GM18909 (cell line): ENCODE data around the gene CEMIP2.

Source experiments
- ATAC-seq: cut with Tn5 transposase; IDR thresholded peaks from one replicate; pipeline ENCODE4 v1.9.1; 2021; ENCODE audit warnings: mild to moderate bottlenecking; ENCODE audit not compliant: unreplicated experiment, poor library complexity

The CEMIP2 gene

DNA sequence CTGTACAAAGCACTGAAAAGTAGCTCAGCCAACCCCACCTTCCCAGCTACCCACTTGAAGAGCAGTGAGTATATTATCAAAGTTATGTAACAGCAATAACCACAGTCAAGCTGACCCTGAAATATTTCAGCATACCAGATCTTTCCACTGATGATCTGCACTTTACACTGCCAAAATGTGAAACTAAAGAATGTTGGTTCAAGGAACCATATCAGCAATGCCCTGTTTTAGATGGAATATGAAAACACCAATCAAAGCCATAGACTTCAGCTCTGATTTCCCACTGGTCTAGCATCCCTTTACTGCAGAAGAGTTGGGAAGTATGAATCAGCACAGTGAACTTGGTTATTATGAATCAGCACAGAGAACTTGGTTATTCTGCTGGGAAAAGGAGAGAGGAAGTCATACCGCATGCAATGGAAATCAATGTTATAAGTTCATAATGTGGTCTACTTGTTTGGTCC is 20.0 kb downstream of the CEMIP2 start:
- no peak for ATAC-seq

DNA sequence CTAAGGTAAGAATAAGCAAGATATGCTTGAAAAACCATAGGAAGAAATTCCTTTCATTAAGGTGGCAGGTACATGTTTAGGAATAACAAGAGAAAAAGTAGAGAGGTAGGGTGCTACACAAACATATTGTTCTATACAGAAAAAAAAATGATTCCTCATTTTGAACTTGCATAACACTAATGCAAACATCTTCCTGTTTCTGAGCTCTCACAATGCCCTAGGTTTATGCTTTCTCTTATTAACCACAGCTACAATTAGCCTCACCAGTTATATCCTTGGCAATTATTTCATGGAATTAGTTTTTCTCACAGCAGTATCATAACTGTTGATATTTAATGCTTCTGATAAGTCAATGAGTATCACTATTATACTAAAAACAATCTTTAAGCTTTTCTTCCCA is 20.7 kb downstream of the CEMIP2 start:
- no peak for ATAC-seq

DNA sequence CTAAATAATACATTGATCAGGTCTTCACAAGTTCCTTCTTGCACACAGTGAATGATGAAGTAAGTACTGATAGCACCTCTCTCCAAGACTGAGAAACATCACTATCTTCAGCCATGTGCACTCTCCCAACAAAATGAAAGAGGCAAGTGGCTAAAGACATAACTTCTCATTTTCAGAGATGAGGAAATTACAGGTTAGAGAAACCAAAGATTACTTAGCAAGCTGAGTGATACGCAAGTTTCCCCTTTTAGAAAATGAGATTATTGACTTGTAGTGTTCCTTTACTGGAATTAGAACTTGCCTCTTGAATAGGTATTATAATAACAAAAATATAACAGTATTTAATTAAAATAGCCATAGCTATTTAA is 21.6 kb downstream of the CEMIP2 start:
- no peak for ATAC-seq

- no peak for ATAC-seq
These were observed 22.1 kb downstream of the CEMIP2 start for GRCh38 chr9:71746023-71746757.

DNA sequence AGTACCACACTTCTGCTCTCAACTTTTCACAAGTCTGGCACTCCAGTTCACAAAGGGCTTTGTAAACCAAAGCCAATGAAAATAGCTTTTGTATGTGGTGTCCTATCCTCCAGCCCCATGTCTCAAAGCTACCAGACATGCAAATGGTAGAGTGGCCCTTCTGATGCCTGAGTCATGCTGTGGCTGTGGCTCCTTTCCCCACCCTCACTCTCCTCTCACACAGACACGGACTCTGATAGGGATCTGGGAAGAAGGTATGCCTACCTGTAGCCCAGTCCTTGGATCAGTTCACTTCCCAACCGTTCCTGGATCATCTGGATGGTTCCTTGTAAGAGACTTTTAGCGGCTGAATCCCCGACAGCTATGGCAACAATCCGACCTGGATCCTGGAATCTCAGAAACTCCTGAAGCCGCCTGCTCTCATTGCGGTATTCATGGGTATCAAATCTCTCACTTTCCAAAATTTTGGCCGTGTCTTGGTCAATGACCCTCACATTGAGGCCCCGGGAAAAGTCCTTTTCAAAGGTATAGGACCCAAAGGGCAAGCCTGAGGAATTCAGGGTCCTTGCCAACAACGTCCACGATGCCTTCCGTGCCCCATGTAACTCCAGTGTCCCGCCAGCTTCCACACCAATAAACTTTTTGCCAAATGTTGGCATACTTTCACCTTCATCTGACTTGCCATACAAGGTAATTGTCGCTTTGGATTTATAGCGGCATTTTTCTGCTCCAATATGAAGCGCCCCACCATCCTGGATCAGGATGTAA is 23.4 kb downstream of the CEMIP2 start:
- no peak for ATAC-seq

- ATAC-seq = no peak
These were observed 24.4 kb downstream of the CEMIP2 start for GRCh38 chr9:71743882-71744281.

GRCh38 chr9:71743217-71743705 is 25.1 kb downstream of the CEMIP2 start:
- no peak for ATAC-seq

GRCh38 chr9:71742703-71743102 is 25.6 kb downstream of the CEMIP2 start:
- ATAC-seq = no peak

GRCh38 chr9:71741926-71742648 is 26.2 kb downstream of the CEMIP2 start:
- ATAC-seq = no peak

DNA sequence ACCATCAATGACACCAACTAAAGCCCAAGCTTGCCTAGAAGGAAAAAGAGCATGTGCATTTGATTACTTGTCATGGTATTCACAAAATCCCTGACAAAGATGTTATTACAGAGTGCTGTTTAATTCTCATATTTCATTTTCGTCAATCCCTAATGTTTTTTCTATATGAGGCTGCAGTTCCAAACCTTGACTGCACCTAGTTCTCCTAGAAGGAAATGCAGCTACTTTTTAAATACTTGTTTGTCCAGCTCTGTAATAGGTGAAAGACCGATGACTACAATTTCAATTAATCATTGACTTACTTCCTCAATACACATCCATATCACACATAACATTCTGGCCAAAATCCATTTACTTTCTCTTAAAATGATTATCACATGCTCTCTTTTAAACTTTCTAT is 28.1 kb downstream of the CEMIP2 start:
- ATAC-seq = no peak

DNA sequence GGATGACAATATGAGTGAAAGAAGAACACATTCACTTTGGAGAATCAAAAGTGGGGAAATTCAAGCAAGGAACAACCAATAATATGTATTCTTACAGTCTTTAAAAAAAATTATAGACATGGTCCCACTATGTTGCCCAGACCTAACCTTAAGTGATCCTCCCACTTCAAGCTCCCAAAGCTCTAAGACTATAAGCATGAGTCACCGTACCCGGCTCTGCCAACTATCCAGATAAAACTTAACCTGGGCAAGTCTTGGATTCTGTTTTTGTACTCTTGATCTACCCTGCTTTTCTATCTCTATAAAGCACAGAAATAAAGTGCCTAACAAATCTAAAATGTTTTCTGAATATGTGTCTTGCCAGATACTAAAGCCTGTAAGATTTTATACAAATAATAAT is 30.9 kb downstream of the CEMIP2 start:
- no peak for ATAC-seq

GRCh38 chr9:71736236-71736635 is 32.1 kb downstream of the CEMIP2 start:
- no peak for ATAC-seq

DNA sequence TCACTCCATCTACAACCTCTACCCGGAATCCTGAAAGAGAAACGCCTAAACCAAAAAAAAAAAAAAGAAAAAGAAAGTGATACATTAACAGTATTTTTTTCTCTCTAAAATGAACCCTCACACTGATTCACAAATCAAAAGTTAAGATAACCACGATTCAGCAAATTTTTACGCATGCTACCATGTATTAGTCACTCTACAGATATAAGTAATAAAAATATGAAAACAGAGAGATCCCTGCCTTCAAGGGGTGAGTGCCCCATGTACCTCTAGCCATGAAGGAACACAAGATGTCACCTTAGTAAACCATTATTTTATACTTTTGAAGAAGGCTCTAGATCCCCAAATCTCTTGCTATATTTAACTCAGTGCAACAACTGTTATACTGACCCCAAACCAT is 33.4 kb downstream of the CEMIP2 start:
- no peak for ATAC-seq

- ATAC-seq = no peak
These were observed 35.1 kb downstream of the CEMIP2 start for GRCh38 chr9:71733176-71733575.

DNA sequence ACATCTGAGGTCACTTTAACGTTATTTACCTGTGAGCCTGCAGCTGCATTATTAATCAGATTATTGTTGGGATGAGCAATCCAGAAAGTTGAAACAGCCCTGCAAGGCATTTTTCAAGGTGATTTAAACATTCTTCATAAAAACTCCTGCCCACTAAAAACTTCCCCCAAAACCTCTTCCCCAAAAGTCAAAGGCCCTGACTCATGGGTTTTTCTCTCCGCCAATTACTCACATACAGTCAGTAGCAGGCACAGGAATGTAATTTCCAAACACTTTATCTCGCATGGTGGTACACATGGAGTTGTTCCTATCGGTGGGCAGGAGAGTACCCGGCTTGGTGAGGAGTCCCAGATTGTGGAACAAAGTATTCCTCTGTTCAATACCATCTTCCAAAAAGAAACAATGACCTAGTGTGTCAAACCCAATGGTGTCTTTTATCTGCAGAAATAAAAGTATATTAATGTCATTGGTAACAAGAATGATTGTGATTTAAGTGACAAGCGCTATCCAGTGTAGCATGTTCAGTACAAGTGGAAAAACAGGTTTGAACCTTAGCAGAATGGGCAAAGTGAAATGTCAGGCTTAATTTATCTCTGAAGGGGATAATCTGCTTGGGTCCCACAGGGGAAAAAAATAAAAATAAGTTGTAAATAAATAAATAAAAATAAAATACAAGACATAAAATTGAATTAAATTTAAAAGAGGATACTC is 38.3 kb downstream of the CEMIP2 start:
- no peak for ATAC-seq

- no peak for ATAC-seq
These were observed 41.6 kb downstream of the CEMIP2 start for GRCh38 chr9:71726723-71727122.

- ATAC-seq = no peak
These were observed 42.5 kb downstream of the CEMIP2 start for GRCh38 chr9:71725590-71726338.

GRCh38 chr9:71721855-71722254 is 46.5 kb downstream of the CEMIP2 start:
- no peak for ATAC-seq

DNA sequence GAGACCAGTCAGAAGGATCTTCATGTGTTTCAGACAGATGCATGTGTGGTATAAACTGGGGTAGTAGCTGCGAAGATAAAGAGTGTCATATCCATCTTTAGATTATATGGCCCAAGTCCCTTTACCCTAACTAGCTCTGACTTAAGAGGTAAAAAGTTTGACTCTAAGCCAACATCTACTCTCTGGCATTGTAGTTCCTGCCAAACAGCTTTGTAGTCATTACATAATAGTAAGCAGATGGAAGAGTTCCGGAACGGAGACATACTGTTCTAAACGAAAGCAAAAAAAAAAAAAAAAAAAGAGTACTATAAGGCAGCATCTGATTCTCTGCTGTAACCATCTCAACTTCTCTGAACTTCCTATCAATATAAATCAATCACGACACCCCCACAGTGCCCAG is 48.8 kb downstream of the CEMIP2 start:
- no peak for ATAC-seq

- ATAC-seq = no peak
These were observed 49.2 kb downstream of the CEMIP2 start for GRCh38 chr9:71719088-71719487.
